ENCODE results near the gene ZC3H6. TPM values are rescaled to one million over a fixed set of nuclear protein-coding genes. Genes with fewer than 3 reads are reported as not detected.

The ZC3H6 gene
- total RNA-seq, 2 experiments from 2014 or later, result 4.3 to 16.5 TPM

DNA sequence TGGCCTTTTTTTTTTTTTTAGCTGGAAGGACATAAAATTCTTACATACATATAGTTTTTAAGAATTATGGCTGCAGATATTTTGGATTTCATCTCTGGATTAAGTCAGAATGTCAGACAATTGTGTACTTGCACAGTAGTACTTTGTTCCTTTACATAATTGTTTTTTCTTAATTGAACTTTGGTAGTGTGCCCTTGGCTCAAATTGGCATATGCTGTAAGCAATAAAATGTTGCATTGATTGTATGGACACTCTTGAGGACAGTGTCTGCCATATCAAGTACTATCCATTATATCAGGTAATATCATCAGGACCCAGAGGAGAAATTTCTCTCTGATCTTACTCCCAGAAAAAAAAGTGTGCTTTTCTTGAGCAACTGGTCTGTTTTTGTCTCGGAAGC is 15.3 kb downstream of the ZC3H6 start:
- ChIA-PET CTCF (ENCODE audit: unreplicated experiment) (no interaction called here), POLR2A (interaction anchor here (0.6 to 1.0 kb wide), 3 partner anchors 13 to 1514 kb away, joined by 3 read pairs; no protein-coding TSS in a partner anchor)

DNA sequence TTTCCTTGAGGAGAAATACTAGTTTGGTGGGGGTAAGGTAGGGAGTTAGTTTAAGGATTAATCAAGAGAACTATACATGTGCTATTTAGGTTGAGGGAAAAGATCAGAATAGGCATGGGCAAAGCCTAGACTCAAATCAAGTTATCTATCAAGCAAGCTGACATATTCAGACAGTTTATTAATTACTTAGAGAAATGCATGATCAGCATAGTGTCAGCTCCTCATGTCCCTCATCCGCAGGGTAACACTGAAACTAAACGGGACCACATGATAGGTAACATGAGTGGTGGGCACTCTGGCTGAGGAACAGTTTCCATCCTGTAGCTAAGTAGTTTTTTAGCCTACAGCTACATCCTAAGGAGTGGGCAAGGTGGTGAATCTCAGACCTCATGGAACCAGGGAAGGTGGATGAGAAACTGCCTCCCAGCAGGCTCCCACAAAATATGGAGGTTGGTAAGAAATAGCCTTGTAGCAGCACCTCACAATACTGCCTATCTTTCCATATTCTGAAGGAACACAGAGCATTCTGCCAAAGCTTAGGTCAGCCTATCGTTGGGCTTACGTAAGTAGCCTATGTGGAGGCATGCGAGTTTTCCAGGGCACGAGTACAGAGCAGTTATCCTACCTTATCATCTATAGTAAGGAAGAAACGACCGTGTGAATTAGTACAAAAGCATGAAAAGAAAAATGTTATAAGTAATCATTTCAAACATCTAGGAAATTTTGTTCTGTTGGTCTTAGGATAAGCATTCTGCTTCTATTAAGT is 18.4 kb downstream of the ZC3H6 start:
- intact Hi-C loops (cut with micrococcal nuclease; ENCODE audit: unreplicated experiment), result no loop called here
- no TSS peak for BruUV-seq (replicated peaks)
- Histone ChIP-seq H3K4me1 (ENCODE audit: insufficient read depth, low read length, poor library complexity, severe bottlenecking) (no peaks in the 10 kb centered on the region), H3K9me3 (ENCODE audit: low read length) (no peaks in the 10 kb centered on the region), H3K4me2 (ENCODE audit: low read length) (no peak overlapping the region), H3K4me3 (ENCODE audit: low read depth, low read length, poor library complexity, severe bottlenecking) (no peak overlapping the region), H2AFZ (ENCODE audit: low read length) (no peak overlapping the region), H3K79me2 (ENCODE audit: insufficient read depth, low read depth, low read length) (no peaks in the 10 kb centered on the region), H3K9me2 (ENCODE audit: insufficient read depth, low read length) (no peaks in the 10 kb centered on the region), H4K20me1 (ENCODE audit: insufficient read depth, low read length) (no peaks in the 10 kb centered on the region), H3K36me3 (ENCODE audit: insufficient read depth, low read length) (no peaks in the 10 kb centered on the region), H3K27ac (ENCODE audit: low read depth, low read length, poor library complexity, severe bottlenecking) (no peak overlapping the region)
- TF ChIP-seq EZH2phosphoT487 (IDR thresholded peaks at IDR 0.05; ENCODE audit: borderline replicate concordance, low read depth, low read length) (no peak), CTCF (conservative IDR thresholded peaks at IDR 0.05; ENCODE audit: low read length) (no peak)
- CTCF ChIA-PET (ENCODE audit: unreplicated experiment), result no interaction called here
- DNase-seq (ENCODE audit: low spot score), result no peak
- POLR2A ChIA-PET, result no interaction called here

More for the DNA sequence above, 15.3 kb downstream of the ZC3H6 start:
- intact Hi-C loops (cut with micrococcal nuclease; ENCODE audit: unreplicated experiment), result no loop called here
- no peaks in the 10 kb centered on the region for H3K9me3 ChIP-seq (ENCODE audit: low read length)
- no peak for TF ChIP-seq CTCF (conservative IDR thresholded peaks at IDR 0.05; ENCODE audit: low read length)
- TF ChIP-seq EZH2phosphoT487 (IDR thresholded peaks at IDR 0.05; ENCODE audit: borderline replicate concordance, low read depth, low read length), result no peak
- no peak overlapping the region for H3K27ac ChIP-seq (ENCODE audit: low read depth, low read length, poor library complexity, severe bottlenecking)
- no peak overlapping the region for H3K4me3 ChIP-seq (ENCODE audit: low read depth, low read length, poor library complexity, severe bottlenecking)
- H2AFZ ChIP-seq (ENCODE audit: low read length), result no peak overlapping the region
- no peak overlapping the region for H3K4me2 ChIP-seq (ENCODE audit: low read length)
- BruUV-seq (replicated peaks), result no TSS peak
- no peak for DNase-seq (ENCODE audit: low spot score)
- no peaks in the 10 kb centered on the region for H4K20me1 ChIP-seq (ENCODE audit: insufficient read depth, low read length)
- H3K4me1 ChIP-seq (ENCODE audit: insufficient read depth, low read length, poor library complexity, severe bottlenecking), result no peaks in the 10 kb centered on the region
- H3K9me2 ChIP-seq (ENCODE audit: insufficient read depth, low read length), result no peaks in the 10 kb centered on the region
- no peaks in the 10 kb centered on the region for H3K36me3 ChIP-seq (ENCODE audit: insufficient read depth, low read length)
- H3K79me2 ChIP-seq (ENCODE audit: insufficient read depth, low read depth, low read length), result no peaks in the 10 kb centered on the region

GRCh38 chr2:112295407-112296078 is 20.1 kb downstream of the ZC3H6 start:
- intact Hi-C loops (cut with micrococcal nuclease; ENCODE audit: unreplicated experiment), result no loop called here
- ChIA-PET CTCF (ENCODE audit: unreplicated experiment) (no interaction called here), POLR2A (no interaction called here)
- BruUV-seq (replicated peaks), result no TSS peak
- Histone ChIP-seq H3K27ac (ENCODE audit: low read depth, low read length, poor library complexity, severe bottlenecking) (no peak overlapping the region), H4K20me1 (ENCODE audit: insufficient read depth, low read length) (no peaks in the 10 kb centered on the region), H3K4me1 (ENCODE audit: insufficient read depth, low read length, poor library complexity, severe bottlenecking) (no peaks in the 10 kb centered on the region), H3K4me3 (ENCODE audit: low read depth, low read length, poor library complexity, severe bottlenecking) (no peak overlapping the region), H3K9me2 (ENCODE audit: insufficient read depth, low read length) (no peaks in the 10 kb centered on the region), H3K4me2 (ENCODE audit: low read length) (no peak overlapping the region), H3K79me2 (ENCODE audit: insufficient read depth, low read depth, low read length) (no peaks in the 10 kb centered on the region), H3K9me3 (ENCODE audit: low read length) (no peaks in the 10 kb centered on the region), H3K36me3 (ENCODE audit: insufficient read depth, low read length) (no peaks in the 10 kb centered on the region), H2AFZ (ENCODE audit: low read length) (no peak overlapping the region)
- no peak for TF ChIP-seq EZH2phosphoT487 (IDR thresholded peaks at IDR 0.05; ENCODE audit: borderline replicate concordance, low read depth, low read length)
- TF ChIP-seq CTCF (conservative IDR thresholded peaks at IDR 0.05; ENCODE audit: low read length), result no peak
- DNase-seq (ENCODE audit: low spot score), result no peak
